GM19238 (cell line): ENCODE measurements around the gene SH3RF2.
"Not testable (repeated sequence)": the region's sequence is repeated elsewhere in the genome, so short reads cannot be mapped to it uniquely, and the experiment has no call there.

Source experiments
- DNase-seq: peaks from one replicate; pipeline ENCODE4 v3.0.0; 2011; ENCODE audit warnings: low spot score; ENCODE audit not compliant: insufficient read length

Gene SH3RF2

GRCh38 chr5:145948921-145949320 is 12.5 kb downstream of the SH3RF2 start:
- no peak for DNase-seq

- DNase-seq: no peak
Observed at GRCh38 chr5:145949474-145949873, 13.1 kb downstream of the SH3RF2 start.

GRCh38 chr5:145951071-145951470 is 14.7 kb downstream of the SH3RF2 start:
- no peak for DNase-seq

GRCh38 chr5:145953202-145953601 is 16.8 kb downstream of the SH3RF2 start:
- no peak for DNase-seq

GRCh38 chr5:145954140-145954539 is 17.8 kb downstream of the SH3RF2 start:
- not testable (repeated sequence) for DNase-seq

GRCh38 chr5:145957388-145957787 is 21.0 kb downstream of the SH3RF2 start:
- no peak for DNase-seq

GRCh38 chr5:145958436-145958835 is 22.1 kb downstream of the SH3RF2 start:
- no peak for DNase-seq

GRCh38 chr5:145960166-145960565 is 23.8 kb downstream of the SH3RF2 start:
- no peak for DNase-seq

- no peak for DNase-seq
Observed at GRCh38 chr5:145960848-145961600, 24.6 kb downstream of the SH3RF2 start.

GRCh38 chr5:145962001-145962400 is 25.6 kb downstream of the SH3RF2 start:
- DNase-seq: no peak

GRCh38 chr5:145964008-145964407 is 27.6 kb downstream of the SH3RF2 start:
- not testable (repeated sequence) for DNase-seq

- DNase-seq: no peak
Observed at GRCh38 chr5:145965804-145966203, 29.4 kb downstream of the SH3RF2 start.

GRCh38 chr5:145967296-145967695 is 30.9 kb downstream of the SH3RF2 start:
- DNase-seq: no peak

- DNase-seq: no peak
Observed at GRCh38 chr5:145968970-145969713, 32.8 kb downstream of the SH3RF2 start.

- no peak for DNase-seq
Observed at GRCh38 chr5:145969714-145970092, 33.3 kb downstream of the SH3RF2 start.

GRCh38 chr5:145971108-145971507 is 34.7 kb downstream of the SH3RF2 start:
- no peak for DNase-seq

GRCh38 chr5:145971701-145972100 is 35.3 kb downstream of the SH3RF2 start:
- no peak for DNase-seq

- no peak for DNase-seq
Observed at GRCh38 chr5:145975001-145975360, 38.6 kb downstream of the SH3RF2 start.

GRCh38 chr5:145975361-145976066 is 39.1 kb downstream of the SH3RF2 start:
- DNase-seq: no peak

- DNase-seq: no peak
Observed at GRCh38 chr5:145976431-145977155, 40.2 kb downstream of the SH3RF2 start.

GRCh38 chr5:145978171-145978570 is 41.8 kb downstream of the SH3RF2 start:
- no peak for DNase-seq

GRCh38 chr5:145978708-145979107 is 42.3 kb downstream of the SH3RF2 start:
- no peak for DNase-seq
